Measurements from ENCODE around the gene RAPGEF2.
"Not testable (repeated sequence)": the region's sequence is repeated elsewhere in the genome, so short reads cannot be mapped to it uniquely, and the experiment has no call there.

RAPGEF2 gene

GRCh38 chr4:159177265-159178150 is 74.6 kb downstream of the RAPGEF2 start:
- TF ChIP-seq ZNF274 (IDR thresholded peaks at IDR 0.05; ENCODE audit: low read depth, low read length) (no peak), YY1 (IDR thresholded peaks at IDR 0.05; ENCODE audit: insufficient read depth, insufficient read length) (no peak), SUZ12 (IDR thresholded peaks at IDR 0.05; ENCODE audit: extremely low read depth, insufficient read depth, insufficient read length) (no peak)
- H3K36me3 ChIP-seq (ENCODE audit: insufficient read depth, insufficient read length, low read length), result no peaks in the 10 kb centered on the region
- DNase-seq (ENCODE audit: low read depth, low spot score), result no peak
- no peak overlapping the region for H3K9ac ChIP-seq (ENCODE audit: insufficient read length, low read depth)
- no peaks in the 10 kb centered on the region for H3K4me1 ChIP-seq (ENCODE audit: insufficient read depth, insufficient read length)
- no peaks in the 10 kb centered on the region for H3K27me3 ChIP-seq (ENCODE audit: insufficient read depth, insufficient read length)
- no peaks in the 10 kb centered on the region for H3K9me3 ChIP-seq (ENCODE audit: insufficient read depth, low read length)
- H3K4me3 ChIP-seq (ENCODE audit: insufficient read length, low read depth), result no peak overlapping the region

- H3K9ac ChIP-seq (ENCODE audit: insufficient read length, low read depth), result no peak overlapping the region
- no peak overlapping the region for H3K4me3 ChIP-seq (ENCODE audit: insufficient read length, low read depth)
These were observed 75.3 kb downstream of the RAPGEF2 start for GRCh38 chr4:159178151-159178546.

GRCh38 chr4:159178979-159179969 is 76.4 kb downstream of the RAPGEF2 start:
- Histone ChIP-seq H3K36me3 (ENCODE audit: insufficient read depth, insufficient read length, low read length) (no peaks in the 10 kb centered on the region), H3K9me3 (ENCODE audit: insufficient read depth, low read length) (no peaks in the 10 kb centered on the region), H3K4me3 (ENCODE audit: insufficient read length, low read depth) (no peak overlapping the region), H3K4me1 (ENCODE audit: insufficient read depth, insufficient read length) (no peaks in the 10 kb centered on the region), H3K27me3 (ENCODE audit: insufficient read depth, insufficient read length) (no peaks in the 10 kb centered on the region), H3K9ac (ENCODE audit: insufficient read length, low read depth) (no peak overlapping the region)
- no peak for TF ChIP-seq SUZ12 (IDR thresholded peaks at IDR 0.05; ENCODE audit: extremely low read depth, insufficient read depth, insufficient read length)
- no peak for TF ChIP-seq YY1 (IDR thresholded peaks at IDR 0.05; ENCODE audit: insufficient read depth, insufficient read length)
- no peak for TF ChIP-seq ZNF274 (IDR thresholded peaks at IDR 0.05; ENCODE audit: low read depth, low read length)
- no peak for DNase-seq (ENCODE audit: low read depth, low spot score)

More at GRCh38 chr4:159178151-159178546, 75.3 kb downstream of the RAPGEF2 start:
- Histone ChIP-seq H3K4me1 (ENCODE audit: insufficient read depth, insufficient read length) (no peaks in the 10 kb centered on the region), H3K36me3 (ENCODE audit: insufficient read depth, insufficient read length, low read length) (no peaks in the 10 kb centered on the region), H3K27me3 (ENCODE audit: insufficient read depth, insufficient read length) (no peaks in the 10 kb centered on the region), H3K9me3 (ENCODE audit: insufficient read depth, low read length) (no peaks in the 10 kb centered on the region)
- no peak for TF ChIP-seq YY1 (IDR thresholded peaks at IDR 0.05; ENCODE audit: insufficient read depth, insufficient read length)
- no peak for TF ChIP-seq ZNF274 (IDR thresholded peaks at IDR 0.05; ENCODE audit: low read depth, low read length)
- no peak for TF ChIP-seq SUZ12 (IDR thresholded peaks at IDR 0.05; ENCODE audit: extremely low read depth, insufficient read depth, insufficient read length)
- DNase-seq (ENCODE audit: low read depth, low spot score), result no peak

- H3K9ac ChIP-seq (ENCODE audit: insufficient read length, low read depth); DNase-seq (ENCODE audit: low read depth, low spot score); H3K9me3 ChIP-seq (ENCODE audit: insufficient read depth, low read length); H3K36me3 ChIP-seq (ENCODE audit: insufficient read depth, insufficient read length, low read length); H3K27me3 ChIP-seq (ENCODE audit: insufficient read depth, insufficient read length); H3K4me3 ChIP-seq (ENCODE audit: insufficient read length, low read depth); H3K4me1 ChIP-seq (ENCODE audit: insufficient read depth, insufficient read length): not testable (repeated sequence)
These were observed 81.2 kb downstream of the RAPGEF2 start for GRCh38 chr4:159183885-159184605.

- TF ChIP-seq ZNF274 (IDR thresholded peaks at IDR 0.05; ENCODE audit: low read depth, low read length) (no peak), SUZ12 (IDR thresholded peaks at IDR 0.05; ENCODE audit: extremely low read depth, insufficient read depth, insufficient read length) (no peak), YY1 (IDR thresholded peaks at IDR 0.05; ENCODE audit: insufficient read depth, insufficient read length) (no peak)
- no peak for DNase-seq (ENCODE audit: low read depth, low spot score)
- no peaks in the 10 kb centered on the region for H3K36me3 ChIP-seq (ENCODE audit: insufficient read depth, insufficient read length, low read length)
- H3K4me1 ChIP-seq (ENCODE audit: insufficient read depth, insufficient read length), result no peaks in the 10 kb centered on the region
- H3K4me3 ChIP-seq (ENCODE audit: insufficient read length, low read depth), result no peak overlapping the region
- H3K9ac ChIP-seq (ENCODE audit: insufficient read length, low read depth), result no peak overlapping the region
- no peaks in the 10 kb centered on the region for H3K27me3 ChIP-seq (ENCODE audit: insufficient read depth, insufficient read length)
- no peaks in the 10 kb centered on the region for H3K9me3 ChIP-seq (ENCODE audit: insufficient read depth, low read length)
These were observed 82.7 kb downstream of the RAPGEF2 start for GRCh38 chr4:159185591-159186023.

- Histone ChIP-seq H3K9me3 (ENCODE audit: insufficient read depth, low read length) (no peaks in the 10 kb centered on the region), H3K9ac (ENCODE audit: insufficient read length, low read depth) (no peak overlapping the region), H3K4me1 (ENCODE audit: insufficient read depth, insufficient read length) (no peaks in the 10 kb centered on the region), H3K36me3 (ENCODE audit: insufficient read depth, insufficient read length, low read length) (no peaks in the 10 kb centered on the region), H3K27me3 (ENCODE audit: insufficient read depth, insufficient read length) (no peaks in the 10 kb centered on the region), H3K4me3 (ENCODE audit: insufficient read length, low read depth) (no peak overlapping the region)
- TF ChIP-seq SUZ12 (IDR thresholded peaks at IDR 0.05; ENCODE audit: extremely low read depth, insufficient read depth, insufficient read length), result no peak
- no peak for DNase-seq (ENCODE audit: low read depth, low spot score)
These were observed 85.8 kb downstream of the RAPGEF2 start for GRCh38 chr4:159188646-159189045.
